ENCODE measurements around the gene EFTUD2.
"Not testable (repeated sequence)": the region's sequence is repeated elsewhere in the genome, so short reads cannot be mapped to it uniquely, and the experiment has no call there.

The EFTUD2 gene

DNA sequence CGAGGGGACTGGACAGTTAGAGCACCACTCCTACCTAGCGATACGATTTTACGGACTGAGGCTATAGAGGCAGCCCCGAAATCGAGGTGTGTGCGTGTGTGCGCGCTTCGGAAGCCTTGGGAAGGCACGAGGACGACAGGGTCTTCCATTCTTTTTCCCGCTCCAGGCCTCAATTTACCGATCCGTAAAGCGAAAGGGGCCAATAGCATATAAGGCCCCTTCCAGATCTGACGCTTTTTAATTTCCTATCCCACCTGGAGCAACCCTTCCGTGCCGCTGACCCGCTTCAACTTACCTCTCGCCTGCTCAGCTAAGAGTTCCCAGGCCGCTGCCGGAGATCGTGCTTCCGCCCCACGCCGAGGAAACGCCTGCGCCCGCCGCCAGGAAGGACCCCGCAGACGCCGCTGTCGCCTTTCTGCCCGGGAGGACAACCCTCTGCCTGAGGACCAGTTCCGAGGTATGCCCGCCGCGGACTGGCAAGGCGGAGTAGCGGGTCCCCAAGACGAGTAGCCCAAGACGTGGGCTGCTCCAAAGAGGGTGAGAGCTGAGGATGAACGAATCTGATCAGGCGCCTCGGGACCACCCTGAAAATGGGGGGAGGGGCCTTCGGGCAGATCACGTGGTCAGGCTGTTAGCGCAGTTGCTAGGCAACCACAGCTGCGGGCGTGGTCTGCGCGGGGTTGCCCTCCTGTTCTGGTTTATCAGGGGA lies at the start of gene EFTUD2:
EFTUD2 (minus strand) TSS at position 372 of the 709 bp plus-strand sequence. CDS start 4,924 bp downstream, outside the sequence.
- peak; percentile 91 for ATAC-seq
- peak; percentile 93 for DNase-seq

DNA sequence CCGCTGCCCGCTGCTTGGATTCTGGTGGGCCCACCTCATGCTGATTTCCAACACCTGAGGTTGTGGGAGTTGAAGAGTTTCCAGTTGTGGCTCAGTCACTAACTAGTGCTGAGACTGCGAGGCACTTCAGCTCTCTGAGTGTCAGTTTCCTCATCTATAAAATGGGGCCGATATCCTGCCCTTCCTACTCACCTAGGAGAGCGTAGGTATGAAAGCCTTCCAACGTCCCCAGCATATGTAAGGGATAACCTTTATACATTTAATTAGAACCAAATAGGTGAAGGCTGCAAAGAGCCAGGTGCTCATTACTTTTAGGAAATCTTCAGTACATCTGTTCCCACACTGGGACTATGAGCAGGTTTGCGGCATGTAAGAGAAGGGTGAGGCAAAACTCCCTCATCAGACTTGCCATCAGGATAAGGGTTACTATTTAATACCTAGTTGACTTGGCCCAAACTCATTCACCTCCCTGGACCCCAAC lies 49.1 kb upstream of the EFTUD2 start:
- DNase-seq (no peak), ATAC-seq (no peak)

DNA sequence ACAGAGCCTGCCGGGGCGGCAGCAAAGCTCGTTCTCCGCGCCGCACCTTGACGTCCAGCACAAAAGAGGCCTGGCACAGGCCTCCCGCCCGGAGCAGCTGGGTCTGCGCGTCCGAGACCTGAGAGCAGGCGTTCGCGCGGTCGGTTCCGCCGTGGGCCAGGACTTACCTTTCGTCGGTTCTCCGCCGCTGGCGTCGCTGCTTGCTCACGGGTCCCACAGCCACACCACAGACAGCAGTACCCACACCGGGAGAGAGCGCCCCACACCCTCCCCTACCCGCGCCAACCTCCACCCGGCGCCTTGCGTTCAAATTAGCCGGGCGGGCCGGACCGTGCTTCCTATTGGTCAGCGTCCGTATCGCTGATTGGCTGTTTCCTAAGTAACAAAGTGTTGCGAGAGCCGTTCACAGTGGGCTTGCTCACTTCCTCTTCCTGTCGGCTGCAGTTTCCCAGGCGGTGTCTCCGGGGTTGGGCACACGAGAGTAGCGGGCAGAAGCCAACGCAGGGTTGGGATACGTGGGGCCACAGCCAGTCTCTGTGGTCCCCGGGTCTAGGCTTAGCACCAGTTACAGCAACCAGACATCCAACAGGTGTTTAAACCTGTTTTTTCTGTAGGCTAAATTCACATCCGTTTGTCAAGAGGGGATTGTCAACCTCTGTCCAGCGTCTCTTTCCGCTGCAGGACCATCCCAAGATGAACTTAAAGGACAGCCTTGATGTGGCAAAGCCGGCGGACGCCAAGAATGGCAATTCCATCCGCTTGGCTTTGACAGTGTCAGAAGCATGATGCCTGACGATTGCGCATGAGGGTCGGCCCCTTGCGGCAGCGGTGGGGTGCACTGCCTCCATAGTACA lies 48.4 kb upstream of the EFTUD2 start, which contains the start of gene KIF18B:
KIF18B (minus strand) TSS at position 313 of the 854 bp plus-strand sequence. CDS start 11,429 bp downstream, outside the sequence.
- DNase-seq = peak; percentile 91
- peak; percentile 98 for ATAC-seq

- not testable (repeated sequence) for DNase-seq, ATAC-seq
Measured at GRCh38 chr17:44945652-44946051, 46.4 kb upstream of the EFTUD2 start.

GRCh38 chr17:44942456-44942855 lies 43.2 kb upstream of the EFTUD2 start:
- ATAC-seq (no peak), DNase-seq (no peak)

- DNase-seq = no peak
Measured at GRCh38 chr17:44941712-44942331, 42.6 kb upstream of the EFTUD2 start.

GRCh38 chr17:44940768-44941167 lies 41.5 kb upstream of the EFTUD2 start:
- DNase-seq = no peak
- ATAC-seq = no peak

More at GRCh38 chr17:44941712-44942331, 42.6 kb upstream of the EFTUD2 start:
- ATAC-seq = peak; percentile 46

DNA sequence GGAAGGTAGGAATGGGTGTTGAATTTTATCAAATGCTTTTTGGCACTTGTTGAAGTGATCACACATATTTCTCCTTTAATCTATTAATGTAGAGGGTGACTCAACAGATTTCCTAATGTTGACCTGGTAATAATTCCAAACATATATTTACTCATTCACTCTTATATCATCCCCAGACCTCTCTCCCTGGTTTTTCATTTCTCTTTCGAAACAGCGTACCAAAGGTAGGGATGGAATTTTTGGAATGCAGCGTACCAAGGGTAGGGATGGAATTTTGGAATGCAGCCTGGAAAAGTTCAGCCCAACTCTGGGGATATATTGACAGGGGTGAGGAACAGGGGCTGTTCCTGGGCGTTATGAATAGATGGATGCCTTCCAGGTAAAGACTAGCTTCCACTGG lies 41.1 kb upstream of the EFTUD2 start:
- DNase-seq (no peak), ATAC-seq (no peak)

GRCh38 chr17:44935116-44935515 lies 35.9 kb upstream of the EFTUD2 start:
- DNase-seq = no peak
- no peak for ATAC-seq

DNA sequence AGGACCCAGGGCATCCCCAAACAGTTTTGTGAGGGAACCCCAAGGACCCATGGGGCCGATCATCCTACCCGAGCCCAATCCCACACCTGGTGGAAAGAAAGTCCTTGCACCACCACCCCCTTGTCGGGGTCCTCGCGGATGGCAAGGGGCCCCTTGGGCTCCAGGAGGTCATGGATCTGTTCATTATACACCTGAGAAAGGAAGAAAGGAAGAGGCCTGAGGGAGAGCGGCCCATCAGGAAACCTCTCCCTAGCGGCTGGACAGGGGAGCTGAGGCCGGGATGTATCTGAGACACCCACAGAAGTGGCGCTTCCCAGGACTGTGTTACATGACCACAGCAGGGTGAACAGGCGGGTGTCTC lies 35.5 kb upstream of the EFTUD2 start:
- DNase-seq = no peak
- no peak for ATAC-seq

DNA sequence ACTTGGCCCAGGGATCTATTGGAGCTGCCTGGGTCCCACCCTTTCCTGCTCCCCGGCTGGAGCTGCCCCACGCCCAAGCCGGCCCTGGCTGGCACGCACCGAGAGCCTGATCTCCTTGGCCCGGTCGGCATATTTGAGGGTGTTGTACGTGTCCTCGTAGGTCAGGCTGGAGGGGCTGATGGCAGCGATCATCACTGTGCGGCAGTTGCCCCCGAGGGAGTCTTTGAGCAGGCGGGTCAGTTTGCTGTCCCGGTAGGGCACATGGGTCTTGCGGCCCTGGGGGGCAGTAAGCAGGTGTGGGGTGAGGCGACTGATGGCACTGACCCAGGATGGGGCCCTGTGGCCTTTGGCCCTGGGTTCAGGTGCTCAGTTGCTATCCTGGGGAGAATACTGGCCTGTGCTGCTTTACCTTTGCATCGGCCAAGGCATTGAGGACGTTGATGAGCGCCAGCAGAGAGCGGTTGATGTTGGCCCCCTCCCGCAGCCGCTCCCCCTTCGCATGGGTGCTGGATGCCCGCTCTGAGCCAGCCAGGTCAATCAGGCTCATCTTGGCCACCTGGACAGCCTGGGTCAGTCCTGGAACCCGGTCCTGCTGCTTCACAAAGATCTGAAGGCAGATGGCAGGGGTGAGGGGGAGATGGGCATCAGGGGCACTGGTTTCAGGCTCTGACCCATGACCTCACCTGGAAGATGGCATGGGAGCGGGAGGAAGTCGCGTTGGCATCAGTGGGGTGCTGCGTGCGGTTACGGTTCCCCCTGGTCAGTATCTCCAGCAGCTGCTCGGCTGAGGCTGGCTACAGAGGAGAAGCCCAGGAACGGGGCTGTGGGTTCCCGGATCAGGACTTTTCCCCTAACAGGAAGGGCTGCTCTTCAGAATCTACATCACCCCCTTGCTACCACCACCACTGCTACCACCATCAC lies 34.8 kb upstream of the EFTUD2 start:
- DNase-seq (no peak), ATAC-seq (no peak)

- DNase-seq = no peak
- no peak for ATAC-seq
Measured at GRCh38 chr17:44932787-44933097, 33.5 kb upstream of the EFTUD2 start.

DNA sequence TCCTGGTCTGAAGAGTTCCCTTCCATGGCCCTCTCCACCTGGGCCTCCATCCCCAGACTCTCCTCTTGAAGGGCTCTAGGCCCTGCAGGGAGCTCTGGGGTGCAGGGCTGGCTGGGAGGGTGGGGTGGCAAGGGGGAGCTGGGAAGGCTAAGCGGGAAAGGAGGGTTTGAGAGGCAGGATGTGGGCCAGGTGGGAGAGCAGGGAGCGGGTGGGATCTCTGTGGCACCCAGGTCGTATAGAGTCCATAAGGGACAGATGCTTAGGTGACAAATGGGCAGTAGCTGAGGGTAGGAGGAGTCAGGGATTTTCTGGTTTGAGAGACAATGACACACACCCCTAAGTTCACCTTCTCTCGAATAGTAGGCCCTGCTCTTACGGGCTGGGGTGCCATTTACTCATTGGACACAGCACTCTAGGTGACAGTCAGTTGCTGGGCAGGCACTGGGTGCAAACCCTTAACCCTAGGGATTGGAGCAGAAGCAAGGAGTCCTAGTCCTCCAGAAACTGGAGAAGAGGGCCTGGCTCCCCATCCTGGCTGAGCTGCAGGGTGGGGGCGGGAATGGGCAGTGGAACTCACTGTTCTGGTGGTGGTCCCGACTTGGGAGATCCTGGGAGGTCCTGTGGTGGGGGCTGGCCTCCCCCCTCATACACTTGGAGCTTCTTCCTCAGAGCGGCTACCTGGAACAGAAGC lies 33.0 kb upstream of the EFTUD2 start:
- no peak for DNase-seq

GRCh38 chr17:44931376-44931775 lies 32.1 kb upstream of the EFTUD2 start:
- no peak for ATAC-seq

More for the DNA sequence above, 33.0 kb upstream of the EFTUD2 start:
- peak; percentile 32 for ATAC-seq

DNA sequence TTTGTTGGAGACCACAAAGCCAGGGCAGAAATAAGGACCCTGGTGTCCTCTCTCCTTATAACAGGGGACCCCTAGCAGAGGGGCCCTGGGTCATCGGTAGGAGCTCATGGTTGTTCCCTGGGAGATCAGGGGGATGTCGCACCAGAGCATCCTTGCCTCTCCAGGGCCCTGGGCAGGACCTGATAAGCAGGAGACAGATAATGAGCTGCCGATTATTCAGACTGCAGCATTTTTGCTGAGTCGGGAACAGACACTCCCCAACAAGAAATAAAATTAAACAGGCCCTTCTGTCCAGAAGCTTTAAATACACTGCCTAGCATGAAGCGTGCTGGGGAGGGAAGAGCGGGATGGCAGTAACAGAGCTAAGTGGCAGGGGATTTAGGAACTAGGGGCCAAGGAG lies 31.4 kb upstream of the EFTUD2 start:
- no peak for ATAC-seq

More at GRCh38 chr17:44931376-44931775, 32.1 kb upstream of the EFTUD2 start:
- DNase-seq = no peak

GRCh38 chr17:44928950-44929720 lies 29.9 kb upstream of the EFTUD2 start:
- no peak for DNase-seq
- ATAC-seq = no peak

More for the DNA sequence above, 31.4 kb upstream of the EFTUD2 start:
- no peak for DNase-seq

- DNase-seq = no peak
- ATAC-seq = no peak
Measured at GRCh38 chr17:44928136-44928535, 28.9 kb upstream of the EFTUD2 start.

DNA sequence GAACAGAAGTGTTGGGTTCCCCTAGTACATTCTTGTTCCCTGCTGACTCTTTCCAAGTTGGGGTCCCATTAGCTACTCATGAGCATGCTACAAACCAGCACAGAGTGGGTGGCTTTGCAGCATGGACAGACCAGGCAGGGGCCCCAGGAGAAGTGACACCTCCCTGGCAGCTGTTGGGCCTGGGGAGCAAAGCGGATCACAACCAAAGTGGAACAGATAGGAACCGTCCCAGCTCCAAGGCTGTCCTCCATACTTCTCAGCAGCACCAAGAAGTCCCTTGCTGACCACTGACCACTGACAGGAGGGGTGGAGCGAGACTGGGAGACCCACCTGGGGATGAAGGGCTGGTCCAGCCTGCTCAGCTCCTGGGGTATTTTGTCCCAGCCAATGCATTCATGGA lies 28.5 kb upstream of the EFTUD2 start:
- ATAC-seq = no peak
- no peak for DNase-seq

DNA sequence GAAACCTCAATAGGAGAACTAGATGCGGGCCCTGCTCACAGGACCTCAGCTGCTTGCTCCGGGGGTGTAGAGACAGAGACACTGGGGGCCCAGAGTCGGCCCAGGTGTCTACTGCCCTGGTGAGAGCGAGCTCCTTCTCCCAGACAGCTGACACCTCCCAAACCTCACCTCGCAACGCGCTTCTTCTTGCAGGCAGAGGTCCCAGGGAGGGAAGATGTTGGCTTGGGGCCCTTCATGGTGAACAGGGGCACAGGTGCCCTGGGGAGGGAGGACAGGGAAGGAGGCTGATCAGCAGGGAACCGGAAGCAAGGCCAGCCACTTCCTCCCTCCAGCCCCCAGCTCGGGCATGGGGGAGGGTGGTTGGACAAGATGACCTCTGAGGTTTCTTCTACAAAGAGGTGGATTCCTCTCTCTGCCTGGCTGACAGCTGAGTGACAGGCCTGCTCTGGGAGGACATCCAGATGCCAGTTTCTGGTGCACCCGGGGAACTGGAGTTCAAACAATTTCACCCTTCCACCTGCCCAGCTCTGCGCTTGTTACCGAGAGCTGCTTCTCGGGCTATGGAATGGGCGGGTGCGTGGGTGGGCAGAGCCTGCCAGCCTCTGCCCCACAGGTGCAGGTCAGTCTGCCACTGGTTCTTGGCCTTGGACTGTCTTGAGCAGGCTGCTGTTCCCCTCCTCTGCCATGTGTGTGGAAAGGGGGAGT lies 27.7 kb upstream of the EFTUD2 start:
- ATAC-seq = no peak

More for the DNA sequence above, 27.7 kb upstream of the EFTUD2 start:
- no peak for DNase-seq

All from stimulated activated naive CD8-positive, alpha-beta T cell treated with anti-CD3 and anti-CD28 coated beads, Interleukin-15, Interleukin-2, amounts not matched to agents 100 U/mL and 50 U/mL, for 24 hours (primary cell).